ENCODE measurements around the gene GNB1. TPM values are rescaled to one million over a fixed set of nuclear protein-coding genes. Genes with fewer than 3 reads are reported as not detected.

GNB1 gene
- total RNA-seq, 2 donors from 2014 or later, result 267 to 358 TPM

- Mint-ChIP-seq H3K36me3 (no peaks in the 10 kb centered on the region), H3K27ac (no peak overlapping the region), H3K9me3 (no peaks in the 10 kb centered on the region)
- no peak for ATAC-seq
- no peak for DNase-seq (ENCODE audit: low spot score in 2 of 2)
These were observed 34.8 kb upstream of the GNB1 start for GRCh38 chr1:1925437-1926345.

GRCh38 chr1:1924849-1925248 is 34.0 kb upstream of the GNB1 start:
- Mint-ChIP-seq H3K27ac (no peak overlapping the region), H3K36me3 (no peaks in the 10 kb centered on the region), H3K9me3 (no peaks in the 10 kb centered on the region)
- ATAC-seq (no peak), DNase-seq (ENCODE audit: low spot score in 2 of 2) (no peak)

GRCh38 chr1:1924386-1924785 is 33.5 kb upstream of the GNB1 start:
- Mint-ChIP-seq H3K27ac (no peak overlapping the region), H3K36me3 (no peaks in the 10 kb centered on the region), H3K9me3 (no peaks in the 10 kb centered on the region)
- ATAC-seq (no peak), DNase-seq (ENCODE audit: low spot score in 2 of 2) (no peak)

- Mint-ChIP-seq H3K27ac (no peak overlapping the region), H3K36me3 (no peaks in the 10 kb centered on the region), H3K9me3 (no peaks in the 10 kb centered on the region)
- no peak for DNase-seq (ENCODE audit: low spot score in 2 of 2)
- no peak for ATAC-seq
These were observed 32.3 kb upstream of the GNB1 start for GRCh38 chr1:1922956-1923833.

GRCh38 chr1:1922702-1922955 is 31.7 kb upstream of the GNB1 start:
- no peaks in the 10 kb centered on the region for H3K36me3 Mint-ChIP-seq
- H3K9me3 Mint-ChIP-seq, result no peaks in the 10 kb centered on the region
- DNase-seq (ENCODE audit: low spot score in 2 of 2), result no peak
- no peak for ATAC-seq
- no peak overlapping the region for H3K27ac Mint-ChIP-seq

- Mint-ChIP-seq H3K27ac (no peak overlapping the region), H3K36me3 (no peaks in the 10 kb centered on the region), H3K9me3 (no peaks in the 10 kb centered on the region)
- DNase-seq (ENCODE audit: low spot score in 2 of 2), result no peak
- ATAC-seq, result no peak
These were observed 31.2 kb upstream of the GNB1 start for GRCh38 chr1:1921901-1922701.

- Mint-ChIP-seq H3K9me3 (no peaks in the 10 kb centered on the region), H3K36me3 (no peaks in the 10 kb centered on the region), H3K27ac (no peak overlapping the region)
- ATAC-seq (no peak), DNase-seq (ENCODE audit: low spot score in 2 of 2) (no peak)
These were observed 30.6 kb upstream of the GNB1 start for GRCh38 chr1:1921459-1921862.

GRCh38 chr1:1920608-1921458 is 29.9 kb upstream of the GNB1 start:
- DNase-seq (ENCODE audit: low spot score in 2 of 2), result no peak
- ATAC-seq, result no peak
- Mint-ChIP-seq H3K36me3 (no peaks in the 10 kb centered on the region), H3K9me3 (no peaks in the 10 kb centered on the region), H3K27ac (no peak overlapping the region)

GRCh38 chr1:1920057-1920607 is 29.2 kb upstream of the GNB1 start:
- Mint-ChIP-seq H3K9me3 (no peaks in the 10 kb centered on the region), H3K27ac (no peak overlapping the region), H3K36me3 (no peaks in the 10 kb centered on the region)
- no peak for ATAC-seq
- DNase-seq (ENCODE audit: low spot score in 2 of 2), result no peak

GRCh38 chr1:1919304-1920056 is 28.6 kb upstream of the GNB1 start:
- no peaks in the 10 kb centered on the region for H3K36me3 Mint-ChIP-seq
- DNase-seq (ENCODE audit: low spot score in 2 of 2) (peak; percentile 98 to 100), ATAC-seq (peak; percentile 86 to 92)
- H3K9me3 Mint-ChIP-seq, result no peaks in the 10 kb centered on the region
- H3K27ac Mint-ChIP-seq, result no peak overlapping the region

GRCh38 chr1:1918901-1919303 is 28.0 kb upstream of the GNB1 start, which contains the start of gene TMEM52:
TMEM52 (minus strand) TSS chr1:1919279; CDS start chr1:1919265, 14 bp downstream.
- Mint-ChIP-seq H3K27ac (no peak within 1 kb of the TSS), H3K9me3 (no peaks in the 10 kb centered on the region), H3K36me3 (no peaks in the 10 kb centered on the region)
- DNase-seq (ENCODE audit: low spot score in 2 of 2), result peak in 1 of 2 donors; percentile 71
- ATAC-seq, result peak; percentile 6 to 50

- H3K27ac Mint-ChIP-seq, result no peak overlapping the region
- ATAC-seq (no peak), DNase-seq (ENCODE audit: low spot score in 2 of 2) (peak in 1 of 2 donors; percentile 68)
- no peaks in the 10 kb centered on the region for H3K9me3 Mint-ChIP-seq
- no peaks in the 10 kb centered on the region for H3K36me3 Mint-ChIP-seq
These were observed 27.4 kb upstream of the GNB1 start for GRCh38 chr1:1917995-1918900.

GRCh38 chr1:1917304-1917976 is 26.6 kb upstream of the GNB1 start:
- H3K27ac Mint-ChIP-seq, result no peak overlapping the region
- no peak for DNase-seq (ENCODE audit: low spot score in 2 of 2)
- H3K36me3 Mint-ChIP-seq, result no peaks in the 10 kb centered on the region
- ATAC-seq, result no peak
- no peaks in the 10 kb centered on the region for H3K9me3 Mint-ChIP-seq

- Mint-ChIP-seq H3K27ac (no peak overlapping the region), H3K36me3 (no peaks in the 10 kb centered on the region), H3K9me3 (no peaks in the 10 kb centered on the region)
- ATAC-seq (no peak), DNase-seq (ENCODE audit: low spot score in 2 of 2) (no peak)
These were observed 26.0 kb upstream of the GNB1 start for GRCh38 chr1:1916851-1917251.

Data from activated naive CD4-positive, alpha-beta T cell treated with anti-CD3 and anti-CD28 coated beads, Interleukin-2, amount 50 U/mL, for 72 hours (primary cell).